ENCODE data around the gene VMAC.

The VMAC gene

GRCh38 chr19:5931251-5931650 lies 26.6 kb downstream of the VMAC start:
- Histone ChIP-seq H3K79me2 (ENCODE audit: low read length) (peaks cover 13% of the 10 kb centered on the region; the same call in 1 of the 2 replicates), H3K4me3 (ENCODE audit: low read length) (no peak overlapping the region), H4K20me1 (ENCODE audit: insufficient read depth, low read length) (peaks cover 20% of the 10 kb centered on the region), H3K27me3 (ENCODE audit: low read depth, low read length) (no peaks in the 10 kb centered on the region), H3K4me1 (ENCODE audit: low read length) (peaks cover 20% of the 10 kb centered on the region), H3K4me2 (ENCODE audit: low read length) (no peak overlapping the region), H3K9me3 (ENCODE audit: insufficient read depth, low read length) (no peaks in the 10 kb centered on the region), H3K36me3 (replicated peaks; ENCODE audit: low read depth, low read length) (peaks cover 68% of the 10 kb centered on the region), H3K27ac (ENCODE audit: low read length) (no peak overlapping the region), H2AFZ (ENCODE audit: low read depth, low read length) (no peak overlapping the region), H3K9ac (ENCODE audit: low read length) (no peak overlapping the region)
- TF ChIP-seq EZH2phosphoT487 (IDR thresholded peaks at IDR 0.05; ENCODE audit: low read depth): no peak
- no peak for TF ChIP-seq CTCF (IDR thresholded peaks at IDR 0.05; ENCODE audit: low read depth, low read length)

DNA sequence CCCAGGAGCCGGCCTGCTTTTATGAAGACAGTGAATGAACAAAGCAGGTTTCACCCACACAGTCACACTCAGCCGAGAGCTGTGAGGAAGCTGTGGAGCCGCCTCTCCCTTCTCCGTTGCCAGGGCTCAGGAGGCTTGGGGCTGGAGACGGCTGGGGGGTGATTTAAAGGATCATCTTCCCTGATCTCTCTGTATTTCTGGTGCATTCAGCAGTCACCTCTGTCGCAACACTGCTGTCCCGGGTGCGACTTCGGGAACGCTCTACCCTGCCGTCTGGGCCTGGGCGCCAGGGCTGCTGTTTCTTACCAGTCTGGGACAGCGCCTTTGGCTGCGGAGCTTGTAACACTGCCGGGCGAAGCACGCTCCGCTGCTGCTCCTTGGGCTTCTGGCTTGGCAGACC lies 27.5 kb downstream of the VMAC start:
- H3K9ac ChIP-seq (ENCODE audit: low read length): no peak overlapping the region
- no peaks in the 10 kb centered on the region for H3K9me3 ChIP-seq (ENCODE audit: insufficient read depth, low read length)
- H3K79me2 ChIP-seq (ENCODE audit: low read length): peaks cover 16% of the 10 kb centered on the region; the same call in 1 of the 2 replicates
- H3K27ac ChIP-seq (ENCODE audit: low read length): no peak overlapping the region
- TF ChIP-seq EZH2phosphoT487 (IDR thresholded peaks at IDR 0.05; ENCODE audit: low read depth) (no peak), CTCF (IDR thresholded peaks at IDR 0.05; ENCODE audit: low read depth, low read length) (no peak)
- peaks cover 14% of the 10 kb centered on the region for H4K20me1 ChIP-seq (ENCODE audit: insufficient read depth, low read length)
- H3K4me1 ChIP-seq (ENCODE audit: low read length): peaks cover 18% of the 10 kb centered on the region
- H3K4me3 ChIP-seq (ENCODE audit: low read length): no peak overlapping the region
- H3K4me2 ChIP-seq (ENCODE audit: low read length): no peak overlapping the region
- H2AFZ ChIP-seq (ENCODE audit: low read depth, low read length): no peak overlapping the region
- H3K36me3 ChIP-seq (replicated peaks; ENCODE audit: low read depth, low read length): peaks cover 69% of the 10 kb centered on the region
- no peaks in the 10 kb centered on the region for H3K27me3 ChIP-seq (ENCODE audit: low read depth, low read length)

GRCh38 chr19:5932609-5933262 lies 28.1 kb downstream of the VMAC start:
- Histone ChIP-seq H3K27me3 (ENCODE audit: low read depth, low read length) (no peaks in the 10 kb centered on the region), H3K4me1 (ENCODE audit: low read length) (peaks cover 12% of the 10 kb centered on the region), H3K27ac (ENCODE audit: low read length) (no peak overlapping the region), H3K4me2 (ENCODE audit: low read length) (no peak overlapping the region), H4K20me1 (ENCODE audit: insufficient read depth, low read length) (peaks cover 16% of the 10 kb centered on the region), H3K36me3 (replicated peaks; ENCODE audit: low read depth, low read length) (peaks cover 73% of the 10 kb centered on the region), H3K4me3 (ENCODE audit: low read length) (no peak overlapping the region), H3K79me2 (ENCODE audit: low read length) (peaks cover 18% of the 10 kb centered on the region; the same call in 1 of the 2 replicates), H3K9ac (ENCODE audit: low read length) (no peak overlapping the region), H2AFZ (ENCODE audit: low read depth, low read length) (no peak overlapping the region), H3K9me3 (ENCODE audit: insufficient read depth, low read length) (no peaks in the 10 kb centered on the region)
- TF ChIP-seq EZH2phosphoT487 (IDR thresholded peaks at IDR 0.05; ENCODE audit: low read depth): no peak
- TF ChIP-seq CTCF (IDR thresholded peaks at IDR 0.05; ENCODE audit: low read depth, low read length): no peak

DNA sequence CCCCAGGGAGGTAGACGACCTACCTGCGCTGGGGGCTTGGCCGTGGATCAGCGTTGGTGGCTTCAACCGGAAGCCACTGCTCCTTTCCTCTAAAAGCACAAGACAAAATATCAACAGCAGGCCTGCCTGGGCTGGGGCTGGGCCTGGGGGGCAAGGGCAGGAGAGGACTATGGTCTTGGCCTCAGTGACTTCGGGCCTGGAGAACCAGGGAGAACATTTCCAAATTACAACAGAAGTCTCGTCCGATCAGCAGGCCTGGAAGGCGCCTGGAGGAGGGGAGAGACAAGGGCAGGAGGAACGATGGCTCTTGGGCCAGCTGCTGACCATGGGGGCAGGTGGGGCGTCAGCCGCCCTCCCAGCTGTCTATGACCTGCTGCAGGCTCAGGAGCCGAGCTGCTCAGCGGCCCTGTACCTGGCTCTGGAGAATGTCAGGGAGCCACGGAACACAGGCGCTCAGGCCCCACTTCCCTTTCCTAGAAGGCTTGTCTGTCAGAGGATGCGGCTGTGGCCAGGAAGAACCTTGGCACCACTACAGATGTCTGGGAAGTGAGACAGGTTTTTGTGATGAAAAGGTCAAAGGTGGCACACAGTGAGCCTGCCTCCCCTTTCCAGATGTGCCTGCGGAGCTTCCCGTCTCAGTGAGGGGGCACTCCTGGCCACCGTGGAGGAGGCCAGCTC lies 28.9 kb downstream of the VMAC start:
- Histone ChIP-seq H3K36me3 (replicated peaks; ENCODE audit: low read depth, low read length) (peaks cover 70% of the 10 kb centered on the region), H3K9me3 (ENCODE audit: insufficient read depth, low read length) (no peaks in the 10 kb centered on the region), H3K4me3 (ENCODE audit: low read length) (no peak overlapping the region), H3K27me3 (ENCODE audit: low read depth, low read length) (no peaks in the 10 kb centered on the region), H4K20me1 (ENCODE audit: insufficient read depth, low read length) (peaks cover 14% of the 10 kb centered on the region), H3K79me2 (ENCODE audit: low read length) (peaks cover 18% of the 10 kb centered on the region; the same call in 1 of the 2 replicates), H3K27ac (ENCODE audit: low read length) (no peak overlapping the region), H2AFZ (ENCODE audit: low read depth, low read length) (no peak overlapping the region), H3K9ac (ENCODE audit: low read length) (no peak overlapping the region), H3K4me1 (ENCODE audit: low read length) (peaks cover 4% of the 10 kb centered on the region), H3K4me2 (ENCODE audit: low read length) (no peak overlapping the region)
- TF ChIP-seq CTCF (IDR thresholded peaks at IDR 0.05; ENCODE audit: low read depth, low read length): no peak
- no peak for TF ChIP-seq EZH2phosphoT487 (IDR thresholded peaks at IDR 0.05; ENCODE audit: low read depth)

Data from OCI-LY3 (cell line).